Measurements from ENCODE around the gene VSIR.

The VSIR gene

DNA sequence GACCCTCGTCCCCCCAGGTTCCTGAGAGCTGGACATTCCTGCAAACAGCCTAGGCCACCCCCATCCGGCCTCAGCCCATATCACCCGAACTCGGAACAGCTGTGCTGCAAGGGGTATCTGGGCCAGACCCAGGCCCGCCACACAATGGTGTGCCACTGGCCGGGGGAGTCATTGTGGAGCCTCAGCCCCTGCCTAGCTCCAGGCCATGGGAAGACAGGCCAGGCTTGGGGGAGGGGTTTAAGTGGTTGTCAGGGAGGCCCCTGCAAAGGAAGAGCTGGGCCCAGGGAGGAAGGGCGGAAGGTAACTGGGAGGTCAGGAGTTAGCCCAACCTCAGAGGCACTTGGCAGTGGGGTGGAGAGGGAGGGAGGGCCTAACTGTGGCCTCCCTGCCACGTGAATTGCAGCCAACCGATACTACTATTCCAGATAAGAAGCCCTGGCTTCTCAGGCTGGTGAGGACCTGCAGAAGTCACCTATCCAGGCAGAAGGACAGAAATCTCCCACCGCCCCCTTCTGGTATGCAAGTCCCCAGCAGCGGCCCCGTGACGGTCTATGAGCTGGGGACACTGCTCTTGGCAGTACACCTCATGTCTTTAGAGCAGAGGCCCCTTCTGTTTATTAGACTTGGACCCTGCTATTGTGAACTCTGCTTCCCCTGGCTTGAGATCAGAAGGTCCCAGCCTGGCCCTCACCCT lies 26.8 kb downstream of the VSIR start:
- DNase-seq = no peak

GRCh38 chr10:71745664-71746250 lies 27.6 kb downstream of the VSIR start:
- no peak for DNase-seq

DNA sequence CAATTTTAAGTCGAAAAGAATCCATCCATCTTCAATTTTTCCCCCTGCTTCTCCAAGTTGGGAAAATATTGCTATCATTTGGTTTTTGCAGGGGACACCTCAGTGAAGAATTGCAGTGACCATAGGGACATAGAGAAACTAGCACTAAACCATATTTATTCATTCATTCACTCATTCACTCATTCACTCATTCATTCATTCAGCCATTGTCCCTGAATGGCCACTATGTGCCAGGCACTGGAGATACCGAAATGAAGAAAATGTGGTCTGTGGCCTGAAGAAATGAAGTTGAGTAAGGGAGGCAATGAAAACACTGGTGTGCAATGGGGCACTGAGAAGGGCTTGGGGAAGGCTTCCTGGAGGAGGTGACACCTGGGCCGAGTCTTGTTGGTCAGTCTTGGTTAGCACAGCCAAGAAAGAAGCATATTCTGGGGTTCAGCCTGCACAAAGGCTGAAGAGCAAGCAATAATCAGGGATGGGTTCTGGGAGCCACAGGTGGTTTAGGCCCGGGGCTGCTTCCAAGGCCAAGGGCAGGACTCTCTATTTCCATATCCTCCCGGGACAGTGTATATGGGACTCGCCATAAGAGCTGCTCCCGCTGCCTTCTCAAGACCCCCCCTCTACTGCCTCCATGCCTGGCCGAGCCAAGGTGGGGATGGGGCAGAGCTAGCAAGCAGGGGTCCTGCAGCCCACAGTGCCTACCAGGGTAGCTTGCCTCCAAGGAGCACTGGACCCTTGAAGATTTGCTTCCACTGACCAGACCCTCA lies 28.2 kb downstream of the VSIR start:
- no peak for DNase-seq

GRCh38 chr10:71743866-71744265 lies 29.5 kb downstream of the VSIR start:
- no peak for DNase-seq

DNA sequence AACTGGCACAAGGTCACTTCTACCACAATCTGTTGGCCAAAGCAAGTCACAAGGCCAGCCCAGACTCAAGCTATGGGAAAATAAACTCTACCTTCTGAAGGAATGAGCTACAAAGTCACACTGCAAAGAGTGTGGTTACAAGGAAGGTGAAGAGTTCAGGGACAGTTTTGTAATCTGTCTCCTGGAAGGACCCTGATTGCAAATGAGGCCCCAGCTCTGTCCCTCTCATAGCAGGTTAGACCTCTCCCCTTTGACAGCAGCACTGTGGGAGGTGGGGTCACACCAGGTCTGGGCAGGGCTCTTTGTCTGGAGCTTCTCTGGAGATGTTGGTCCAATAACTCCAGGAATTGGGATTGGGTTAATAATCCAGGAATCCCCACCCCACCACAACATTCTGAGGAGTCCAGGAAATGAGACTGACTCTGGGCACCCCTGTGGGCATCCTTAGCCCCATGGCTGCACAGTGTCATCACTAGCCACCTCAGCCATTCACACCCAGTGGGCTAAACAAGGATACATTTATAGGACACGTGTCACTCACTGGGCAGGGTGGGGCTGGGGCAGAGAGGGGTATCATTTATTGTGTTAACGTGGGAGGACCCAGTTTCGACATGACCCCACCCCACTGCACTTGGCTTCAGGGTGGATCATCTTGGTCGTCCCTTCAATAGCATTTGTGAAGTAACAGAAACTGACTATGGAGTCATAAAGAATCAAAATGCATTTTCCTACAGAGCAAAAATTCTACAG lies 30.1 kb downstream of the VSIR start:
- DNase-seq = no peak

DNA sequence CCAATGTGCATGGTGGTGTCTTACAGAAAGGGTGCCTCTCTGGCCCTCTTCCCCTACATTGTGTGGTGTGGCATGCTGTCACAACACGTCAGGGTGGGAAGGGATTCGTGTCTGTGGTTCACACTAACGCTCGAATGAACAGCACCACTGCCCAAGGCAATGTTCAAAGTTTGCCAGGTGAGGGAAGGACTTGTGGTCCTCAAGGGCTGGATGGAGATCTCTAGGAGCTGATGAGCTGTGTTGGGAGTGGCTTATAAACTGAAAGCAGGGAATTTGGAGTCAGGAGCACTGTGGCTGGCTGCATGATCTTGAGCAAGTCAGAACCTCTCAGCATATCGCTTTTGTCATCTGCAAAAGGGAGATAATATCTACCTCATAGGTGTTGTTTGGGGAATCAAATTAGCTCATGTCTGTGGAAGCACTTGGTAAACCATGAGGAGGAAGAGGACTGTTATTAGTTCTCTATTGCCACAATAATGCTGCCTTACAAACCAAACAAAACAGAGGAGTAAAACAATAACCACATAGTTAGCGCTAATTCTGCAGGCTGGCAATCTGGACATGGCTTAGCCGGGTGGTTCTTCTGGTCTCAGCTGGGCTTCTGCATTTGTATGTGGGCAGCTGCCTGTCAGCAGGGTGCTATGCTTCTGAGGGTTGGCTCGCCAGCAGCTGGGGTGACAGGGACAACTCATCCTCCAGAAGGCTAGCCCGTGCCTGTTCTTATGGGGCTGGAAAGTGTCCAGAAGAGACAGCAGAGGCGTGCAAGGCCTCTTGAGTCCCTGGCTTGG lies 30.8 kb downstream of the VSIR start:
- no peak for DNase-seq

- DNase-seq = no peak
Measured at GRCh38 chr10:71741671-71742070, 31.6 kb downstream of the VSIR start.

DNA sequence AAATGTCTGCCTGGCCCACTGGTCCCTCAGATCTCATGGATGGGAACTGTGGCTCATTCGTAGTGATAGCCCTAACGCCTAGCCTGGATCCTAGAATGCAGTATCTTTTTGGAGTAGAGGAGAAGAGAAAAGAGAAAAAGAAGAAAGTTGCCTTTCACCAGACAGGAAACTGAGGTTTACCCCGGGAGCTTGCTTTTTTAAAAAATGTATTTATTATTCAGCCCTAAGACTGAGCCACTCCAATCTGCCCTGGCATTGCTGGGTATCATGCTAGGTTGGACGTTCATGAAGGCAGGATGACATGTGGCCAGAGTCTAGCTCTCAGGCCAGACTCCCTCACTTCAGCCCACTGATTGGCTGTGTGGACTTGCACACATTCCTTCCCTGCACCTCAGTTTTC lies 32.3 kb downstream of the VSIR start:
- DNase-seq = no peak

DNA sequence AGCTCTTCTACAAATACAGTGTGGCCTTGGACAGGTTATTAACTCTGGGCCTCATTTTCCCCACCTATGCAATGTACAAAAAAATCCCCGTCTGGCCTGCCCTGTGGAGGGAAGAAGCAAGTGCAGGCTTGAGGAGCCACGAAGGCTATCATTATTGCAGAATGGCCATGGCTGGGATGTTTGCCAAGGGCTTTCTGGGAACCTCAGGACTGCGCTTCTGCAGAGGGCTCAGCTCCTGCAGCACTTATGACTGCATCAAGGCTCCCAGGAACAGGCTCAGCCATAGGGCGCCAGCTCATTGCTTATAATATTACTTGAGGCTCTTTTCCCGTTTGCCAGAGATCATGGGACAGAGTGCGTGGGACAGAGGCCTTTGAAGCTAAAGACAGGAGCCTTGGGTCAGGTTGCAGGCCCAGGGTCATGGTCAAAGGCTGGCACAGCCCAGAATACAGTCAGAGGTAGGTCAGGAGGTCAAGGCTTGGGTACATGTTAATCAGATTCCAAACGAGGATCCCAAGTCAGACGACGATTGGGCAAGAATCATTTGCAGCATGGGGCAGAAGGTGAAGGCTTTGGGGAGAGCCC lies 33.2 kb downstream of the VSIR start:
- DNase-seq = no peak

GRCh38 chr10:71739358-71739900 lies 33.9 kb downstream of the VSIR start:
- DNase-seq = no peak

DNA sequence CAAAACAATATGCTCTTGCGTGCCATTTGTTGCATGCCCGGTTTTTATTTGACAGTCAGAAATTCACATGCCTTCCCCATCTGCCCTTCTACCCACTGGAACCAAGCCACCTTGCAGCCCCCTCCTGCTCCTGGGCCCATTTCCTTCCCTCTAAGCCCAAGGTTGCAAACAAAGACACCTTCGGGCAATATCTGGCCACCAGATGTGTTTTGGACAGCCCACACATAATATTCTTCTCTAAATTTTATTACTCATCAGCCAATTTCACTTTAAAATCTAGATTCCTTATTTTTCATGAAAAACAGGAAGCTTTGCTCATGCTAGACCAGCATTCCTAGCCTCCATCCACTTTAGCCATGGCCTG lies 35.5 kb downstream of the VSIR start:
- DNase-seq = no peak

DNA sequence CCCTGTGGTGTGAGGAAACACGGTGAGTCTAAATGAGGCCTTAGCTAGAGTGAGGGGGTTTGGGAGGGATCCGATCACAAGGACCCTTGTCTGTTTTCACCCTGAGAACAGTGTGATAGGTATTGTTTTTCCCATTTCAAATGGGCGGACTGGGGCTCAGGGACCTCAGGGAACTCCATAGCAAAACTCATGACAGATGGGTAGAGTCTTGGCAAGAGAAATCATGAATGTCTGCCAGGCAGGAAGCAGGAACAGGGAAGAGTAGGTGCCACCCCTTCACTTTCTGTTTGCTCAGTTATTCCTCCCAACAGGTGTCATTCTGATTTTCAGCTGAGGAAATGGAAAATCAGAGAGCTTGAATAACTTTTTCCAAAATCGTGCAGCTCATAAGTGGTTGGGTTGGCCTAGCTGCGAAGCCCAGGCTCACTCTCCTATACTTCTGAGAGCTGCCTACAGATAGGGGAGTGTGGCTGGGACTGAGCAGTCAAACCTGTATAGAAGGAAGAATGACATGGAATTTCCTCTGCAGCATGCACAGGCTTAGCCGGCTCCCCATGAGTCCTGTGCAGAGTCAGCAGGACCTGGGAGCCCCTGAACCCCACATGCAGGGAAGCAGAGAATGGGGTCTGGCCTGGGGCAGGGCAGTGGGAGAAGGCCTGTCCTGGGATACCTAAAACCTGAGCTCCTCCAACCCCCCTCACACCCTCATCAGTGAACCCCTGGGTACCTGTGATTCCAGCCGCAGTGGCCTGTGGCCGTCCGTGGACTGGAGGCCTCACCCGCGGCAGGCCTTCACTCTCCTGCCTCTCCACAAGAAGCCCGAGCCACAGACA lies 36.1 kb downstream of the VSIR start:
- no peak for DNase-seq

GRCh38 chr10:71736570-71736952 lies 36.8 kb downstream of the VSIR start:
- DNase-seq = no peak

DNA sequence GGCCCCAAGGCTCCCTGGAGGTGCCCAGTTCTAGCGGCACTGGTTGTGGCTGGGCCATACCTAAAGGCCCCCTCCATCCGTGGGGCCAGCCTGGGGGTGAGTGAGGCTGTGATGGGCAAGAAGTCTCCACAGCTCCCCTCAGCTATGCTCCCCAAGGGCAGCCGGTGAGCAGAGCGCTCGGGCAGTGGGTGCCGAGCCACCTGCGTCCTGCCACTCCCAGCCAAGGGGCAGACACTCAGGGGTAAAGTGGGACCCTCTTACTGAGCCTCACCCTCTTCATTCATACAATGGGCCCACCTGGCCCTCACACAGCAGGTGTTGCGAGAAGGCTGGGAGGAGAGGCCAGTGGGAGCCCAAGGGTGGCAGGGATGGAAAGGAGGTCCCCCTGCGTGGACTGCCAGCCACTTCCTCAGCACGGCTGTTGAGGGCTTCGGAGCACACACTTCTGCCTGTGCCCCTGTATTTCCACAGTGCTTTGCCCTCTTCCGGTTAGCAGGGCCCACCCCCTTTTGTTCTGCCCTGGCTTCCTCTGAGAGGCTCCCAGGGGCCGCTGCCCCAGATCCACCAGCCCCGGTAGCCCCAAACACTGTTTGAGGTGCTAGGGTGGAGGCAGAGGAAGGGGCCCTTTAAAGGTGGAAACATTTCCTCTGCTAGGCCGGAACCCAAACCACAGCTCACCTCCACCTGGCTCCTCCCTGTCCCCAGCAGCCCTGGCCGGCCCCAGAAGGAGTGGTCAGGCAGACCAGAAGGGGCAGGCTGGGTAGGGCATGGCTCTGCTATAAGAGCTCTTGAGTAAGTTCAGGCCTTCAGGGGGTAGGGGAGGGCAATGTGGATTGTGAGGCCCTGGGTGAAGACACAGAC lies 37.4 kb downstream of the VSIR start:
- no peak for DNase-seq

- no peak for DNase-seq
Measured at GRCh38 chr10:71734797-71735196, 38.5 kb downstream of the VSIR start.

DNA sequence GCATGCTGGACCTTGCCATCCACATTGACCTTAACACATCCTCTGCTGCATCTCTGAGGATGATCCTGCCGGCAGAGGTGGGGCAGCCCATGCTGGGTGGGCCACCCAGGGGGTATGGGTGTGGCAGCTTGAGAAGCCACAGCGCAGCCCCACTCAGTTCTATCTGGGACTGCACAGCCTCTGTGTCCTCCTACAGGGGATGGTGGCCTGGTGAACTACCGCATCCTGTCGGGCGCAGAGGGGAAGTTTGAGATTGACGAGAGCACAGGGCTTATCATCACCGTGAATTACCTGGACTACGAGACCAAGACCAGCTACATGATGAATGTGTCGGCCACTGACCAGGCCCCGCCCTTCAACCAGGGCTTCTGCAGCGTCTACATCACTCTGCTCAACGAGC lies 41.5 kb downstream of the VSIR start:
- DNase-seq = no peak

- DNase-seq = no peak
Measured at GRCh38 chr10:71729161-71729636, 44.1 kb downstream of the VSIR start.

DNA sequence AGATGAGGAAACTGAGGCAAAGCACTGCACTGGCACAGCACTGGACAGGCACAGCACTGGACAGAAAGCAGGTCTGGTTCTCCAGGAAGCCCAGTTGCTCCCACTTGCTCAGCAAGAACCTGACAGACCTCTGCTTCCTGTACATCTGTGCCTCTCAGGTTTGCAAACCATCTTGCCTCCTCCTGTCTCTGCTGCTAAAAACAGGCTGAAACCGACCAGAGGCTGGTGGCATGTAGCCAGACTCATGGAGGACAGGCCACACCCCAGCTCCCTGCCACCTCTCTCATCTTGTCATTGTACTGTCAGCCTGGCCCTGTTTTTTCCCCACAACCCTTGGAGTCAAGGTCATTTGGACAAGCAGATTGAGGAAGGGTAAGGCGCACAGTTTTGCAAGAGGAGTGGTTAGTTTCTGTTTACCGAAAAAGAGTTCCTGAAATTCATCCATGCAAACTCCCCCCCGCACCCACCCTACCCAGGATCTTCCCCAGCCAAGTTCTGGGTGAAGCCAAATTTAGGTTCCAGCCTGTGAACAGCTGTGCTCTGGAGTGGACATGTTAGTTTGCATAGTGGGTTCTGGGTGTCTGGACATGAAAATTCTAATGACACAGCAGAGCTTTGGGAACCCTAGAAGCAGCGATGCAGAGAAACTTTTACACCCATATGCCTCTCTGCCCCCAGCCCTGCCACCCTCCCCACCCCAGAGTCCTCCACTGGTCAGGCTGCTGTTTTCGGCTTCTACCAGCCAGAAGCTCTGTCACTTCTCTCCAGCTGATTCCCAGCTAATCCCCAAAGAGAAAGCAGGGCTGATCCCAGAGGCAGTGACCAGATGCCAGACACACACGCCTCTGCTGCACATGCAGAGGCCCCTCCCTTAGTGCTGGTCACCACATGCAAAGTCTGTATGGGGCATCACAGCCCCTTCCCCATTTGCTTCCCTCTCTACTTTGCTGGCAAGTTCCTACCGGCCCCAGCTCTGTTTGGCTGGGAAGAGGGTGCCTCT lies 45.3 kb downstream of the VSIR start:
- DNase-seq = no peak

All from NCI-H1048 (cell line).